ENCODE measurements around the gene TLE2. TPM values are rescaled to one million over a fixed set of nuclear protein-coding genes. Genes with fewer than 3 reads are reported as not detected.

The TLE2 gene
- polyA plus RNA-seq, 3 donors: not detected

DNA sequence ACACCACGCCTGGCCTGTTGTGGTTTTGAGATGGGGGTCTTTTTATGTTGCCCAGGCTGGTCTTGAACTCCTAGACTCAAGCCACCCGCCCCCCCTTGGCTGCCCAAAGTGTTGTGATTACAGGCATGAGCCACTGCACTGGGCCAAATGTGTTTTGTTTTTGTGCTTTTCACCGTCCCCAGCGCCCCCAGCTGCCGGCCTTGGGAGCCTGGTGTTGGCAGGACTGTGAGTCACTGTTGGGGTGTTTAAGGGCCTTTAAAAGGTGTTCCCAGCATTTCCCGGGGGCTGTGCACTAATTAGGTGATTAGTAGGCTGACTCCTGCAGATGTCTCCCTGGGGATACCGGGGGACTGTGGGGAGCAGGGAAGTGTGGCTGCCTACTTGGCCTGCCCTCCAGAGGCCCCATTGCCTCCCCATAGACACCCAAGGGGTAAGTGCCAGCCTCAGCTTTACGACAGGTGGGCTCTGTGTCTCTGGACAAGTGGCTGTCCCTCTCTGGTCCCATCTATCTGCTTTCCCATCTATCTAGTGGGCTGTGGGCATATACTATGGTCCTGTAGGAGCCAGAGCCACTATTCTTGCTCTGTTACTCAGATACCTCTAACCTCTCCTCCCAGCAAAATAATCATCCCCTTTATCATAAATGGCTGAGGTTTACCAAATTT, 45.0 kb upstream of the TLE2 start:
- Mint-ChIP-seq H3K36me3 (no peaks in the 10 kb centered on the region), H3K4me1 (peaks cover 6% of the 10 kb centered on the region), H3K4me3 (no peak overlapping the region), H3K27ac (no peak overlapping the region), H3K27me3 (ENCODE audit: low read depth in 3 of 3) (peaks cover 6 to 22% (median 22%) of the 10 kb centered on the region in 3 donors), H3K9me3 (peaks cover 0 to 3% (median 0%) of the 10 kb centered on the region in 7 donors)
- WGBS (ENCODE audit: insufficient coverage): 67% methylated on average over 1 of the region's 8 CpGs
- Histone ChIP-seq H3K9ac (ENCODE audit: insufficient read depth, low read length, poor library complexity, severe bottlenecking) (no peak overlapping the region), H3K79me2 (ENCODE audit: insufficient read depth, low read length) (no peaks in the 10 kb centered on the region), H3K36me3 (replicated peaks in 1 of 2; ENCODE audit: control insufficient read depth in 1 of 2, insufficient read depth in 2 of 2, low read length in 2 of 2) (no peaks in the 10 kb centered on the region), H3K27ac (ENCODE audit: low read depth in 1 of 2, low read length in 2 of 2) (no peak overlapping the region), H2AFZ (ENCODE audit: insufficient read depth, low read depth, low read length, poor library complexity, severe bottlenecking) (no peak overlapping the region), H3K9me3 (replicated peaks in 1 of 2; ENCODE audit: control insufficient read depth in 1 of 2, insufficient read depth in 1 of 2, low read length in 2 of 2) (no peaks in the 10 kb centered on the region), H3K4me3 (replicated peaks in 1 of 3; ENCODE audit: low read depth in 2 of 3, low read length in 3 of 3) (no peak overlapping the region), H3K4me1 (ENCODE audit: control insufficient read depth in 1 of 2, insufficient read depth in 2 of 2, low read length in 2 of 2) (peaks cover 0 to 2% of the 10 kb centered on the region in 2 donors), H3K4me2 (replicated peaks; ENCODE audit: extremely low read depth, low read length, poor library complexity, severe bottlenecking) (no peak overlapping the region), H3K27me3 (ENCODE audit: control insufficient read depth in 2 of 2, insufficient read depth in 2 of 2, low read length in 2 of 2) (peaks cover 0 to 5% of the 10 kb centered on the region in 2 donors), H4K20me1 (ENCODE audit: insufficient read depth, low read length) (no peaks in the 10 kb centered on the region)
- DNase-seq: no peak
- TF ChIP-seq, protein P1, sequence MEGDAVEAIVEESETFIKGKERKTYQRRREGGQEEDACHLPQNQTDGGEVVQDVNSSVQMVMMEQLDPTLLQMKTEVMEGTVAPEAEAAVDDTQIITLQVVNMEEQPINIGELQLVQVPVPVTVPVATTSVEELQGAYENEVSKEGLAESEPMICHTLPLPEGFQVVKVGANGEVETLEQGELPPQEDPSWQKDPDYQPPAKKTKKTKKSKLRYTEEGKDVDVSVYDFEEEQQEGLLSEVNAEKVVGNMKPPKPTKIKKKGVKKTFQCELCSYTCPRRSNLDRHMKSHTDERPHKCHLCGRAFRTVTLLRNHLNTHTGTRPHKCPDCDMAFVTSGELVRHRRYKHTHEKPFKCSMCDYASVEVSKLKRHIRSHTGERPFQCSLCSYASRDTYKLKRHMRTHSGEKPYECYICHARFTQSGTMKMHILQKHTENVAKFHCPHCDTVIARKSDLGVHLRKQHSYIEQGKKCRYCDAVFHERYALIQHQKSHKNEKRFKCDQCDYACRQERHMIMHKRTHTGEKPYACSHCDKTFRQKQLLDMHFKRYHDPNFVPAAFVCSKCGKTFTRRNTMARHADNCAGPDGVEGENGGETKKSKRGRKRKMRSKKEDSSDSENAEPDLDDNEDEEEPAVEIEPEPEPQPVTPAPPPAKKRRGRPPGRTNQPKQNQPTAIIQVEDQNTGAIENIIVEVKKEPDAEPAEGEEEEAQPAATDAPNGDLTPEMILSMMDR (IDR thresholded peaks at IDR 0.05): no peak
- intact Hi-C loops (cut with micrococcal nuclease): no loop called here

DNA sequence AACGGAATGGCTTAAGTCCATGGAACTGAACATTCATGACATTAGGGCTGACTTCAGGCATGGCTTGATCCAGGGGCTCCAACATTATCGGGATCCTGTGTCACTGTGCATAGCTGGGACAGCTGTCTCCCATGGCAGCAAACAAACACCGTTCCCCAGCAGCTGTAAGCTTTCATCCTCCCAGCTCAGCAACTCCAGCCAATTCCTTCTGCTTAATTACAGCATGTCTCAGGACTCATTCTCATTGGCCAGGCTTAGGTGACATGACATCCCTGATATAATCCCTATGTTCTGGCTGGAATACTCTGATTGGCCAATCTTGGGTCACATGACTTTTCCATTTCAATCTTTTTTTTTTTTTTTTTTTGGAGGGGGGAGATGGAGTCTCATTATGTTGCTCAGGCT, 44.1 kb upstream of the TLE2 start:
- no peaks in the 10 kb centered on the region for H3K9me3 ChIP-seq (replicated peaks in 1 of 2; ENCODE audit: control insufficient read depth in 1 of 2, insufficient read depth in 1 of 2, low read length in 2 of 2)
- 79% methylated on average over 3 of the region's 3 CpGs for WGBS (ENCODE audit: insufficient coverage)
- H3K4me3 Mint-ChIP-seq: no peak overlapping the region
- no peak overlapping the region for H3K4me2 ChIP-seq (replicated peaks; ENCODE audit: extremely low read depth, low read length, poor library complexity, severe bottlenecking)
- H3K79me2 ChIP-seq (ENCODE audit: insufficient read depth, low read length): no peaks in the 10 kb centered on the region
- no peak overlapping the region for H3K4me3 ChIP-seq (replicated peaks in 1 of 3; ENCODE audit: low read depth in 2 of 3, low read length in 3 of 3)
- DNase-seq: peak in 2 of 3 donors; percentile 21 to 53
- H3K27me3 Mint-ChIP-seq (ENCODE audit: low read depth in 3 of 3): peaks cover 6 to 30% (median 22%) of the 10 kb centered on the region in 3 donors
- H2AFZ ChIP-seq (ENCODE audit: insufficient read depth, low read depth, low read length, poor library complexity, severe bottlenecking): no peak overlapping the region
- no peak overlapping the region for H3K27ac ChIP-seq (ENCODE audit: low read depth in 1 of 2, low read length in 2 of 2)
- H3K4me1 Mint-ChIP-seq: peaks cover 6% of the 10 kb centered on the region
- peak overlapping the region in 1 of 7 donors; percentile 26 for H3K27ac Mint-ChIP-seq
- peaks cover 0 to 3% (median 0%) of the 10 kb centered on the region in 7 donors for H3K9me3 Mint-ChIP-seq
- TF ChIP-seq, protein P1 (IDR thresholded peaks at IDR 0.05): no peak
- H3K27me3 ChIP-seq (ENCODE audit: control insufficient read depth in 2 of 2, insufficient read depth in 2 of 2, low read length in 2 of 2): peaks cover 0 to 5% of the 10 kb centered on the region in 2 donors
- peaks cover 0 to 2% of the 10 kb centered on the region in 2 donors for H3K4me1 ChIP-seq (ENCODE audit: control insufficient read depth in 1 of 2, insufficient read depth in 2 of 2, low read length in 2 of 2)
- H3K36me3 ChIP-seq (replicated peaks in 1 of 2; ENCODE audit: control insufficient read depth in 1 of 2, insufficient read depth in 2 of 2, low read length in 2 of 2): no peaks in the 10 kb centered on the region
- no peaks in the 10 kb centered on the region for H4K20me1 ChIP-seq (ENCODE audit: insufficient read depth, low read length)
- H3K36me3 Mint-ChIP-seq: no peaks in the 10 kb centered on the region
- intact Hi-C loops (cut with micrococcal nuclease): no loop called here
- no peak overlapping the region for H3K9ac ChIP-seq (ENCODE audit: insufficient read depth, low read length, poor library complexity, severe bottlenecking)

All from CD14-positive monocyte (primary cell).